ENCODE results near the gene CDCA8. TPM values are rescaled to one million over a fixed set of nuclear protein-coding genes. Genes with fewer than 3 reads are reported as not detected.

Gene CDCA8
- total RNA-seq, 1 donor from 2014 or later: 0.52 TPM

DNA sequence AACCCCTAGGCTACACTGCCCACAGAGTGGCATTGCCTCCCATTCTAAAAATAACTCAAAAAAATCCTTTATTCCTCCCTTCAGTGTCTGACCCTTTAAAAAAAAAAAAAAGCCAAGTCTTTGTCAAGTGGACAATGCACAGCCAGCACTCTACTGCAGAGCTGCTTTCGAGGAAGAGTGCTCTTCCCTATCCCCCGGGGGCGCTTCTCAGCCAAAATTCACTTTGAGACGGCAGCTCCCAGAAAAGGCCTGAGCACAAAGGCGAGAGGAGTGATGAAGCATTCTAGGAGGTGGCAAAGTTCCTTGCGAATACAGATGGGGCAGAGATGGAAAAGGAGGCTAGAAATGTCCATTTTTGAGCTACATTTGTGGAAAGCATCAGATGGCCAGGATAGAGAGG, 49.3 kb downstream of the CDCA8 start:
- H3K27me3 ChIP-seq (ENCODE audit: control insufficient read depth in 3 of 3, insufficient read depth in 3 of 3, low read length in 3 of 3): peaks cover 0 to 5% (median 4%) of the 10 kb centered on the region in 3 donors
- H3K9me3 ChIP-seq (ENCODE audit: control insufficient read depth in 3 of 3, low read length in 3 of 3): peaks cover 0 to 10% (median 3%) of the 10 kb centered on the region in 3 donors
- no peak overlapping the region for H3K27ac ChIP-seq (ENCODE audit: low read depth, low read length)
- no peaks in the 10 kb centered on the region for H3K36me3 ChIP-seq (ENCODE audit: control insufficient read depth in 3 of 3, insufficient read depth in 3 of 3, low read length in 3 of 3)
- no peak overlapping the region for H3K9ac ChIP-seq (ENCODE audit: low read depth in 1 of 3, low read length in 3 of 3)
- no peak overlapping the region for H3K4me3 ChIP-seq (ENCODE audit: low read length in 3 of 3)
- no peaks in the 10 kb centered on the region for H3K4me1 ChIP-seq (ENCODE audit: control insufficient read depth in 3 of 3, insufficient read depth in 3 of 3, low read length in 3 of 3)

DNA sequence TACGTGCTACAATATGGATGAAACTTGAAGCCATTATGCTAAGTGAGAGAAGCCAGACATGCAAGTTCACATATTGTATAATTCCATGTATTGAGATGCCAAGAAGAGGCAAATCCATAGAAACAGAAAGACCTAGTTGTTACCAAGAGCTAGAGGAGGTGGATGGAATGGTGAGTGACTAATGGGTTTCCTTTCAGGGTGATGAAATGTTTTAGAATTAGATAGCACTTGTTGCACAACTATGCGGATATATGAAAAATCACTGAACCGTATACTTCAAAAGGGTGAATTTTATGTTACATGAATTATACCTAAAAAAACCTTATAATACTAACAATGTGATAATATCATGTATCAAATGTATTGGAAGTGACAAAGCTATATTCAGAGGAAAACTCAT, 54.5 kb downstream of the CDCA8 start:
- H3K27me3 ChIP-seq (ENCODE audit: control insufficient read depth in 3 of 3, insufficient read depth in 3 of 3, low read length in 3 of 3): peaks cover 1 to 9% (median 9%) of the 10 kb centered on the region in 3 donors
- H3K9me3 ChIP-seq (ENCODE audit: control insufficient read depth in 3 of 3, low read length in 3 of 3): peaks cover 0 to 6% (median 0%) of the 10 kb centered on the region in 3 donors
- no peaks in the 10 kb centered on the region for H3K36me3 ChIP-seq (ENCODE audit: control insufficient read depth in 3 of 3, insufficient read depth in 3 of 3, low read length in 3 of 3)
- no peak overlapping the region for H3K4me3 ChIP-seq (ENCODE audit: low read length in 3 of 3)
- no peak overlapping the region for H3K9ac ChIP-seq (ENCODE audit: low read depth in 1 of 3, low read length in 3 of 3)
- H3K4me1 ChIP-seq (ENCODE audit: control insufficient read depth in 3 of 3, insufficient read depth in 3 of 3, low read length in 3 of 3): no peaks in the 10 kb centered on the region
- H3K27ac ChIP-seq (ENCODE audit: low read depth, low read length): no peak overlapping the region

DNA sequence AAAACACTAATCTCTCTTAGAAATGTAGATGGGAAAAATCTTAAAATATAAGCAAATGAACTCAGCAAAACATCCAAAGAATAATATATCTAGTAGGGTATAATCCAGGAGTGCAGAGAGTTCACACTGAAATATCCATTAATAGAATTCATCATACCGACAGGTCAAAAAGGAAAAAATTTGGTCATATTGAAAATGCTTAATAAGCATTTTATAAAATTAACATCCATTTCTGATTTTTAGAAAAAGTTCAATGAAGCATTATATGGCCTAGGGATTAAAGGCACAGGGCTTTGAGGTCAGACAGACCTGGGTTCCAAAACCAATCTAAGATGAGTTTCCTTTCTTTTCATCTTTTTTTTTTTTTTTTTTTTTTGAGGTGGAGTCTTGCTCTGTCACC, 56.2 kb downstream of the CDCA8 start:
- no peak overlapping the region for H3K9ac ChIP-seq (ENCODE audit: low read depth in 1 of 3, low read length in 3 of 3)
- no peak overlapping the region for H3K4me3 ChIP-seq (ENCODE audit: low read length in 3 of 3)
- no peak overlapping the region for H3K27ac ChIP-seq (ENCODE audit: low read depth, low read length)
- peaks cover 0 to 6% (median 0%) of the 10 kb centered on the region in 3 donors for H3K9me3 ChIP-seq (ENCODE audit: control insufficient read depth in 3 of 3, low read length in 3 of 3)
- H3K27me3 ChIP-seq (ENCODE audit: control insufficient read depth in 3 of 3, insufficient read depth in 3 of 3, low read length in 3 of 3): peaks cover 13 to 18% (median 18%) of the 10 kb centered on the region in 3 donors
- no peaks in the 10 kb centered on the region for H3K36me3 ChIP-seq (ENCODE audit: control insufficient read depth in 3 of 3, insufficient read depth in 3 of 3, low read length in 3 of 3)
- no peaks in the 10 kb centered on the region for H3K4me1 ChIP-seq (ENCODE audit: control insufficient read depth in 3 of 3, insufficient read depth in 3 of 3, low read length in 3 of 3)

DNA sequence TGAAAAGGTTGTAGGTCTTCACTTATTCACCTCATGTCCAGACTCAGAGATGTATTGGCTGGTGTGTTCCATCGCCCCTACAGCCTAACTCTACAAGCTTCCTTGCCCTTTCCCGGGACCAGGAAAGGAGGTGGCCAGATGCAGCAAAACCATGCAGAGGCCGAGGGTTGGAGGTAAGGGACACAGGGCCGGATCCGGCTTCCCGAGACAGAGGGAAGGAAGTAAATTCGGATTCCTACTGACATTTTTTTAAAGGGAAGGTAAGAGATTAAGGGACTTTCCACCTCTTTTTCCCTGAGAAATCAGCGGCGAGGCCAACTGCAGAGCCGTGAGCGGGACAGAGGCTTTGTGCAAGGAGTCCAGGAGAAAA, 59.9 kb downstream of the CDCA8 start:
- H3K27me3 ChIP-seq (ENCODE audit: control insufficient read depth in 3 of 3, insufficient read depth in 3 of 3, low read length in 3 of 3): peaks cover 27 to 49% (median 37%) of the 10 kb centered on the region in 3 donors
- H3K4me1 ChIP-seq (ENCODE audit: control insufficient read depth in 3 of 3, insufficient read depth in 3 of 3, low read length in 3 of 3): no peaks in the 10 kb centered on the region
- H3K9me3 ChIP-seq (ENCODE audit: control insufficient read depth in 3 of 3, low read length in 3 of 3): no peaks in the 10 kb centered on the region
- no peak overlapping the region for H3K9ac ChIP-seq (ENCODE audit: low read depth in 1 of 3, low read length in 3 of 3)
- H3K36me3 ChIP-seq (ENCODE audit: control insufficient read depth in 3 of 3, insufficient read depth in 3 of 3, low read length in 3 of 3): no peaks in the 10 kb centered on the region
- no peak overlapping the region for H3K27ac ChIP-seq (ENCODE audit: low read depth, low read length)
- no peak overlapping the region for H3K4me3 ChIP-seq (ENCODE audit: low read length in 3 of 3)

DNA sequence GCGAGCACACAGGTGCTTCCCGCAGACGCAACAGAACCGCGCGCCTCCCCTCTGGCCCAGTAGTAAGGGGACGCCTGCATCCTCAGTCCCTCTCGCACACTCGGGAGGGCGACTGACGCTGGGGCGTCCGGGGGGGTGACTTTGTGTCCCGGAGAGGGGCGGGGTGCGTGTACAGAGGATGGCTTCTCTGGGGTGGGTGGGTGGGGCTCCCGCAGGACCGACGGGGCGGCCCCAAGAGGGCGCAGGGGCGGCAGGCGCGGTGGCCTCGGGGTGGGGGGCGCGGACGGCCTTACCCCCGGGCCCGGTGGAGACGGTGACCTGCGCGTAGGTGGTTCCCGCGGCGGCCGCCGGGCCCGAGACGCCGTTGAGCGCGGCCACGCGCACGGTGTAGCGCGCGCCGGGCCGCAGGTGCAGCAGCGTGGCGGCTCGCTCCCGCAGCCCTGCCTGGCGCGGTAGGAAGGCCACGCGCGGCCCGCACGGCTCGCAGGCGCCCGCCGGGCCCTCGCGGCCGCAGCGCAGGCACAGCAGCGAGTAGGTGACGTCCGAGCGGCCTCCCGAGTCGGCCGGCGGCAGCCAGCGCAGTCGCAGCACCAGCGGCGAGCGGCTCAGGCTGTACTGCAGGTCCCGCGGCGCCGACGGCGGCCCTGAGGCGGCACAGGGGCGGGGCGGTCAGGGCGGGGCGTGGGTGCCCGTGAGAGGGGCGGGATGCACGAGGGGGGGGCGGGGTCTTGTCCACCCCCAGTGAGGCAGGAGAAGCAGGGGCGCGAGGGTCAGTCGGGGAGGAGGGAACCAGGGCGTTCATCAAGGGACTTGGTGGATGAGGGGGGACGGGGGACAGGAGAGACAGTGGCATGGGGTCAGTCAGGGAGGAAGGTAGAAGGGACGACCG, 60.5 kb downstream of the CDCA8 start:
- Histone ChIP-seq H3K27ac (ENCODE audit: low read depth, low read length) (no peak overlapping the region), H3K36me3 (ENCODE audit: control insufficient read depth in 3 of 3, insufficient read depth in 3 of 3, low read length in 3 of 3) (no peaks in the 10 kb centered on the region), H3K4me1 (ENCODE audit: control insufficient read depth in 3 of 3, insufficient read depth in 3 of 3, low read length in 3 of 3) (no peaks in the 10 kb centered on the region), H3K4me3 (ENCODE audit: low read length in 3 of 3) (no peak overlapping the region), H3K27me3 (ENCODE audit: control insufficient read depth in 3 of 3, insufficient read depth in 3 of 3, low read length in 3 of 3) (peaks cover 27 to 49% (median 37%) of the 10 kb centered on the region in 3 donors), H3K9me3 (ENCODE audit: control insufficient read depth in 3 of 3, low read length in 3 of 3) (no peaks in the 10 kb centered on the region), H3K9ac (ENCODE audit: low read depth in 1 of 3, low read length in 3 of 3) (no peak overlapping the region)

DNA sequence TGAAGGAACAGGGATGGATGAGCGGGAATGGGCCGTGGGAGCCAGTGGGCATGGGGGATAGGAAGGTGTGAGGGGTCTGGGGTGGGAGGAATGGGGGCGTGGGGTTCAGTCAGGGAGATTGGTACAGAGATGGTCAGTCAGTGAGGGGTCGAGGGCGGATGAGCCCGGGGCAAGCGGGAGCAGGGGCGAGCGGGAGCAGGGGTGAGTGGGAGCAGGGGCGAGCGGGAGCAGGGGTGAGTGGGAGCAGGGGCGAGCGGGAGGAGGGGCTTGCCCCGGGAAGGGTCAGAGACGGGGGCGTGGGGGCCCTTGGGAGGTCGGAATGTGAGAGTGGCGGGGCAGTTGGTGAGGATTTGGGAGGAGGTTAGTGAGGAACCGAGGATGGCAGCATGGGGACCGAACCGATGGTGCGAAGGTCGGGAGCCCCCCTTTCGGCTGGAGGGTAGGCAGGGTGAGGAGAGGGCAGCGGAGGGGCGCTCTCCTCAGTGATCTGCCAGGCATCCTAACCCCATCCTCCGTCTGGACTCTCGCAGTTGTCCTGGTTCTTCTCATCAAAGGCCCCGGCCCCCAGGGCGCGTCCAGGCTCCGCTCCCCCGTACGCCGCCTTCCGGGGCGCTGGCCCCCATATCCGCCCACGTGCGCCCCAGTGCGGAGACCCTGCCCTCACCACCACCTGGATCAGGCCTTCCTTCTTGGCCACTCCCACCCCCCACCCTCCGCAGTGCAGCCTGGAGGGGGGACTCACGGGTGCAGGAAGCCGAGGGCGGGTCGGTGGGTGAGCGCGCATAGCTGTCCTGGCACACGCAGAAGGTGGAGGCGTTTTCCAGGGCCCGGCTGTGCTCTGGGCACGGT, 61.4 kb downstream of the CDCA8 start:
- Histone ChIP-seq H3K27ac (ENCODE audit: low read depth, low read length) (no peak overlapping the region), H3K27me3 (ENCODE audit: control insufficient read depth in 3 of 3, insufficient read depth in 3 of 3, low read length in 3 of 3) (peaks cover 31 to 49% (median 42%) of the 10 kb centered on the region in 3 donors), H3K4me1 (ENCODE audit: control insufficient read depth in 3 of 3, insufficient read depth in 3 of 3, low read length in 3 of 3) (no peaks in the 10 kb centered on the region), H3K36me3 (ENCODE audit: control insufficient read depth in 3 of 3, insufficient read depth in 3 of 3, low read length in 3 of 3) (no peaks in the 10 kb centered on the region), H3K9me3 (ENCODE audit: control insufficient read depth in 3 of 3, low read length in 3 of 3) (no peaks in the 10 kb centered on the region), H3K9ac (ENCODE audit: low read depth in 1 of 3, low read length in 3 of 3) (no peak overlapping the region), H3K4me3 (ENCODE audit: low read length in 3 of 3) (no peak overlapping the region)

DNA sequence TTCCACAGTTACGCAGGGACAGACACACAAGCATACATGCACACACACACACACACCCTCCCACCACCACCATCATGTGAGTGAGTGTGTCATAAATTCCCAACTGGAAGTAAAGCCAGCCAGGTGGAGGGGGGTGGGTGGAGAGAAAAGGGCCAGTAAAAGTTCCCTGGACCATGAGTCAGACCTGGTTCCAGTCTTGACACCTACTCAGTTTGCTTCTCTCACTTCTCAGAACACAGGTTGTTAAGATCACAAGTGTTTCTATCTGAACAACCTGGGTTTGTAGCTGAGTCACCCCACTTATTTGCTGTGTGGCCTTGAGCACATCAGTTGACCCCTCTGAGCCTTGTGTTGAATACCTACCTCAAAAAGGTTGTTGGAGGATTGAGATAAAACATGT, 63.0 kb downstream of the CDCA8 start:
- H3K9me3 ChIP-seq (ENCODE audit: control insufficient read depth in 3 of 3, low read length in 3 of 3): no peaks in the 10 kb centered on the region
- no peaks in the 10 kb centered on the region for H3K4me1 ChIP-seq (ENCODE audit: control insufficient read depth in 3 of 3, insufficient read depth in 3 of 3, low read length in 3 of 3)
- no peaks in the 10 kb centered on the region for H3K36me3 ChIP-seq (ENCODE audit: control insufficient read depth in 3 of 3, insufficient read depth in 3 of 3, low read length in 3 of 3)
- H3K27me3 ChIP-seq (ENCODE audit: control insufficient read depth in 3 of 3, insufficient read depth in 3 of 3, low read length in 3 of 3): peaks cover 43 to 56% (median 55%) of the 10 kb centered on the region in 3 donors
- H3K9ac ChIP-seq (ENCODE audit: low read depth in 1 of 3, low read length in 3 of 3): no peak overlapping the region
- no peak overlapping the region for H3K4me3 ChIP-seq (ENCODE audit: low read length in 3 of 3)
- H3K27ac ChIP-seq (ENCODE audit: low read depth, low read length): no peak overlapping the region

DNA sequence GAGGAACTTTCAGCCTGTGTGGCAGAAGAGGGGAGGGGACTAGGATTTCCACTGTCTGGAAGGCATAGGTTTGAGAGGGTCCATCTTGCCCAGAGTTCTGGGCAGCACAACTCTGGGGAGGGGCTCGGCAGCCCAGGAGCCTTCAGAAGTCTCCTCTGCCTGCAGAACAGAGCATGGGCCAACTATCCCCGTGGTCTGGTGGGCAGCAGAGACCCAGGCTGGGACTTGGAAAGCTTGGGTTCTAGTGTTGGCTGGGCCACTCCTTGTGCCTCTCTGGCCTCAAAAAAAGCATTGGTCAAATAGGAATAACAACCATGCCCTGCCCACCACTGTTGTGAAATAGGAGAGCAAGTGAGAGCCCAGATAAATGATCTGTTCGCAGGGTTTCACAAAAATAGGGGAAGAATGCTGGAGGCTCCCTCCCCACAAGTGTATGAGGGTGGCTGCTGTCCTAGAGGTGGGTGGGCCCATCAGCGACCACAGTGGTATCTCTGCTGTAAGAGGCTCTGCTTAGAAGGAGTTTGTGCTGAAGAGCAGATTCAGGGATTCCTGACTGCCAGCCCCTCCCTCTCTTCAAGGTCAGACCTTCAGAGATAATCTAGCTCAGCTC, 63.7 kb downstream of the CDCA8 start:
- no peaks in the 10 kb centered on the region for H3K4me1 ChIP-seq (ENCODE audit: control insufficient read depth in 3 of 3, insufficient read depth in 3 of 3, low read length in 3 of 3)
- H3K27ac ChIP-seq (ENCODE audit: low read depth, low read length): no peak overlapping the region
- H3K36me3 ChIP-seq (ENCODE audit: control insufficient read depth in 3 of 3, insufficient read depth in 3 of 3, low read length in 3 of 3): no peaks in the 10 kb centered on the region
- no peak overlapping the region for H3K4me3 ChIP-seq (ENCODE audit: low read length in 3 of 3)
- H3K27me3 ChIP-seq (ENCODE audit: control insufficient read depth in 3 of 3, insufficient read depth in 3 of 3, low read length in 3 of 3): peaks cover 47 to 54% (median 54%) of the 10 kb centered on the region in 3 donors
- no peaks in the 10 kb centered on the region for H3K9me3 ChIP-seq (ENCODE audit: control insufficient read depth in 3 of 3, low read length in 3 of 3)
- no peak overlapping the region for H3K9ac ChIP-seq (ENCODE audit: low read depth in 1 of 3, low read length in 3 of 3)

Data from skeletal muscle tissue (tissue), 4 donors.